ENCODE data around the gene RAMP1.

RAMP1 gene

GRCh38 chr2:237910576-237911362, 51.3 kb downstream of the RAMP1 start:
- DNase-seq, result no peak
- no peak overlapping the region for H3K27ac ChIP-seq
- no peaks in the 10 kb centered on the region for H3K9me3 ChIP-seq (ENCODE audit: severe bottlenecking)
- no peak overlapping the region for H3K4me3 ChIP-seq (ENCODE audit: low read depth, low read length)
- TF ChIP-seq, protein P1, sequence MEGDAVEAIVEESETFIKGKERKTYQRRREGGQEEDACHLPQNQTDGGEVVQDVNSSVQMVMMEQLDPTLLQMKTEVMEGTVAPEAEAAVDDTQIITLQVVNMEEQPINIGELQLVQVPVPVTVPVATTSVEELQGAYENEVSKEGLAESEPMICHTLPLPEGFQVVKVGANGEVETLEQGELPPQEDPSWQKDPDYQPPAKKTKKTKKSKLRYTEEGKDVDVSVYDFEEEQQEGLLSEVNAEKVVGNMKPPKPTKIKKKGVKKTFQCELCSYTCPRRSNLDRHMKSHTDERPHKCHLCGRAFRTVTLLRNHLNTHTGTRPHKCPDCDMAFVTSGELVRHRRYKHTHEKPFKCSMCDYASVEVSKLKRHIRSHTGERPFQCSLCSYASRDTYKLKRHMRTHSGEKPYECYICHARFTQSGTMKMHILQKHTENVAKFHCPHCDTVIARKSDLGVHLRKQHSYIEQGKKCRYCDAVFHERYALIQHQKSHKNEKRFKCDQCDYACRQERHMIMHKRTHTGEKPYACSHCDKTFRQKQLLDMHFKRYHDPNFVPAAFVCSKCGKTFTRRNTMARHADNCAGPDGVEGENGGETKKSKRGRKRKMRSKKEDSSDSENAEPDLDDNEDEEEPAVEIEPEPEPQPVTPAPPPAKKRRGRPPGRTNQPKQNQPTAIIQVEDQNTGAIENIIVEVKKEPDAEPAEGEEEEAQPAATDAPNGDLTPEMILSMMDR (IDR thresholded peaks at IDR 0.05; ENCODE audit: low read depth, low read length), result no peak
- no peaks in the 10 kb centered on the region for H3K27me3 ChIP-seq (ENCODE audit: insufficient read depth, low read depth, severe bottlenecking)
- H3K36me3 ChIP-seq, result no peaks in the 10 kb centered on the region

- Histone ChIP-seq H3K27me3 (ENCODE audit: insufficient read depth, low read depth, severe bottlenecking) (no peaks in the 10 kb centered on the region), H3K4me3 (ENCODE audit: low read depth, low read length) (no peak overlapping the region), H3K36me3 (no peaks in the 10 kb centered on the region), H3K9me3 (ENCODE audit: severe bottlenecking) (no peaks in the 10 kb centered on the region), H3K27ac (no peak overlapping the region)
- TF ChIP-seq, protein P1 (IDR thresholded peaks at IDR 0.05; ENCODE audit: low read depth, low read length), result no peak
- DNase-seq, result no peak
These were observed 52.1 kb downstream of the RAMP1 start for GRCh38 chr2:237911363-237912017.

GRCh38 chr2:237912271-237913192, 53.1 kb downstream of the RAMP1 start:
- TF ChIP-seq, protein P1 (IDR thresholded peaks at IDR 0.05; ENCODE audit: low read depth, low read length), result no peak
- Histone ChIP-seq H3K9me3 (ENCODE audit: severe bottlenecking) (no peaks in the 10 kb centered on the region), H3K36me3 (no peaks in the 10 kb centered on the region), H3K27me3 (ENCODE audit: insufficient read depth, low read depth, severe bottlenecking) (no peaks in the 10 kb centered on the region), H3K4me3 (ENCODE audit: low read depth, low read length) (no peak overlapping the region), H3K27ac (no peak overlapping the region)
- no peak for DNase-seq

DNA sequence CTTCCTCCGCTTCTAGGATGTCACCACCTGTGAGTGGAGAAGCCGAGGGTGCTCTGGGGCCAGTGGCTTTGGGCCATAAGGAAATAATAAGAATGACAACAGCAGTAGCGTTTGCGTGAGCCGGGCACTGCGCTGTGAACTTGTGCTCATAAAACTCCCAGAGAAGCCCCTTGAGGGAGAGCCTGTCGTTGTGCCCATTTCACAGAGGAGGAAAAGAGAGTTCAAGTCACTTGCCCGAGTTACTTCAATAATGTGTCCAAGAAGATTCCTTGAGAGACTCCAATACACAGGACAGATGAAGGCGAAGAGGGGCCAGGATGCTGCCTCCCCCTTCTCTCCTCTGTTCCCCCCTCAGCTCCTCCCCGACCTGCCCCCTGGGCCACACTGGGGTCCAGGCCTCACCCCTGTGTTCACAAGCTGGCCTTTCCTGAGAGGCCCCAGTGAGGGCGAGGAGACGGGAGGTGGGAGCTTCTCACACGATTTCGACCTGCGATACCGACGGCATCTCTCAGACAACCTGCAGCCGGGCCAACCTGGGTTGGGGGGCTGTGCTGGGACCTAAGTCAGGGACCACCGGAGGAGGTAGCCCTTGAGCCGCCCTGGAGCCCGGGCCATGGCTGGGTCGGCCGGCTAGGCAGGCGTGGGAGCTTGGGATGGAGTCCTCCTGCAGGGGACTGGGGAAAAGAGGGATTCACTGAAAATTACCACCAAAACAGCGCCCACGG, 53.9 kb downstream of the RAMP1 start:
- Histone ChIP-seq H3K9me3 (ENCODE audit: severe bottlenecking) (no peaks in the 10 kb centered on the region), H3K27ac (no peak overlapping the region), H3K4me3 (ENCODE audit: low read depth, low read length) (no peak overlapping the region), H3K27me3 (ENCODE audit: insufficient read depth, low read depth, severe bottlenecking) (no peaks in the 10 kb centered on the region), H3K36me3 (no peaks in the 10 kb centered on the region)
- TF ChIP-seq, protein P1 (IDR thresholded peaks at IDR 0.05; ENCODE audit: low read depth, low read length), result no peak
- DNase-seq, result no peak

GRCh38 chr2:237915576-237915975, 56.2 kb downstream of the RAMP1 start:
- Histone ChIP-seq H3K4me3 (ENCODE audit: low read depth, low read length) (no peak overlapping the region), H3K27ac (no peak overlapping the region), H3K27me3 (ENCODE audit: insufficient read depth, low read depth, severe bottlenecking) (no peaks in the 10 kb centered on the region), H3K36me3 (no peaks in the 10 kb centered on the region), H3K9me3 (ENCODE audit: severe bottlenecking) (no peaks in the 10 kb centered on the region)
- DNase-seq, result no peak
- TF ChIP-seq, protein P1 (IDR thresholded peaks at IDR 0.05; ENCODE audit: low read depth, low read length), result no peak
